ENCODE measurements around the gene IL1R1. TPM values are rescaled to one million over a fixed set of nuclear protein-coding genes. Genes with fewer than 3 reads are reported as not detected.

IL1R1 gene
- total and polyA plus RNA-seq, 8 donors, result 17.5 to 109 (median 51.3) TPM

DNA sequence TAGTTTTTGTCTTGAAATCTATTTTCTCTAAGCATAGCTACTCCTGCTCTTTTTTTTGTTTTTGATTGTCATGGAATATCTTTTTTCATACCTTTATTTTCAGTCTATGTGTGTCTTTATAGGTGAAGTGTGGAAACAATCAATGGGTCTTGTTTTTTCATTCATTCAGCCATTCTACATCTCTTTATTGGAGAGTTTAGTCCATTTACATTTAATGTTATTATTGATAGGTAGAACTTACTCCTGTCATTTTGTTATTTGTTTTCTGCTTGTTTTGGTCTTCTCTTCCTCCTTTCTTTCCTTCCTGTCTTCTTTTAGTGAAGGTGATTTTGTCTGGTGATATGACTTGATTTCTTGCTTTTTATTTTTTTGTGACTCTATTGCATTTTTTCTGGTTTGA is 62.1 kb downstream of the IL1R1 start:
- intact Hi-C loops (cut with DNase I; ENCODE audit: low total_unique reads), result no loop called here

GRCh38 chr2:102206666-102207341 is 64.3 kb downstream of the IL1R1 start:
- Histone ChIP-seq H3K27me3 (no peaks in the 10 kb centered on the region), H3K27ac (peak overlapping the region in 1 of 5 donors; percentile 23), H3K4me3 (no peak overlapping the region), H3K36me3 (no peaks in the 10 kb centered on the region), H3K9me3 (no peaks in the 10 kb centered on the region), H3K4me1 (no peaks in the 10 kb centered on the region)
- intact Hi-C loops (cut with DNase I; ENCODE audit: low total_unique reads), result no loop called here
- WGBS, 5 donors, result 29 to 59% (median 46%) methylated on average over 5 of the region's 5 CpGs
- DNase-seq, result peak in 1 of 2 donors; percentile 92
- TF ChIP-seq POLR2AphosphoS5 (IDR thresholded peaks at IDR 0.05) (peak in 2 of 3 donors; percentile 61 to 73), EP300 (IDR thresholded peaks at IDR 0.05) (no peak)
- TF ChIP-seq, protein P1, sequence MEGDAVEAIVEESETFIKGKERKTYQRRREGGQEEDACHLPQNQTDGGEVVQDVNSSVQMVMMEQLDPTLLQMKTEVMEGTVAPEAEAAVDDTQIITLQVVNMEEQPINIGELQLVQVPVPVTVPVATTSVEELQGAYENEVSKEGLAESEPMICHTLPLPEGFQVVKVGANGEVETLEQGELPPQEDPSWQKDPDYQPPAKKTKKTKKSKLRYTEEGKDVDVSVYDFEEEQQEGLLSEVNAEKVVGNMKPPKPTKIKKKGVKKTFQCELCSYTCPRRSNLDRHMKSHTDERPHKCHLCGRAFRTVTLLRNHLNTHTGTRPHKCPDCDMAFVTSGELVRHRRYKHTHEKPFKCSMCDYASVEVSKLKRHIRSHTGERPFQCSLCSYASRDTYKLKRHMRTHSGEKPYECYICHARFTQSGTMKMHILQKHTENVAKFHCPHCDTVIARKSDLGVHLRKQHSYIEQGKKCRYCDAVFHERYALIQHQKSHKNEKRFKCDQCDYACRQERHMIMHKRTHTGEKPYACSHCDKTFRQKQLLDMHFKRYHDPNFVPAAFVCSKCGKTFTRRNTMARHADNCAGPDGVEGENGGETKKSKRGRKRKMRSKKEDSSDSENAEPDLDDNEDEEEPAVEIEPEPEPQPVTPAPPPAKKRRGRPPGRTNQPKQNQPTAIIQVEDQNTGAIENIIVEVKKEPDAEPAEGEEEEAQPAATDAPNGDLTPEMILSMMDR (IDR thresholded peaks at IDR 0.05), result peak in 1 of 7 experiments; percentile 28

More for the DNA sequence above, 62.1 kb downstream of the IL1R1 start:
- DNase-seq, result no peak
- Histone ChIP-seq H3K9me3 (no peaks in the 10 kb centered on the region), H3K27ac (no peak overlapping the region), H3K36me3 (no peaks in the 10 kb centered on the region), H3K27me3 (no peaks in the 10 kb centered on the region), H3K4me3 (no peak overlapping the region), H3K4me1 (no peaks in the 10 kb centered on the region)
- TF ChIP-seq, protein P1 (IDR thresholded peaks at IDR 0.05), result no peak
- TF ChIP-seq POLR2AphosphoS5 (IDR thresholded peaks at IDR 0.05), result no peak
- no peak for TF ChIP-seq EP300 (IDR thresholded peaks at IDR 0.05)
- no peak for TF ChIP-seq POLR2A (IDR thresholded peaks at IDR 0.05)

- intact Hi-C loops (cut with DNase I; ENCODE audit: low total_unique reads), result no loop called here
- DNase-seq, result no peak
- TF ChIP-seq POLR2A (IDR thresholded peaks at IDR 0.05), result no peak
- TF ChIP-seq EP300 (IDR thresholded peaks at IDR 0.05), result no peak
- no peak for TF ChIP-seq POLR2AphosphoS5 (IDR thresholded peaks at IDR 0.05)
- TF ChIP-seq, protein P1 (IDR thresholded peaks at IDR 0.05), result no peak
- Histone ChIP-seq H3K9me3 (no peaks in the 10 kb centered on the region), H3K36me3 (no peaks in the 10 kb centered on the region), H3K27ac (no peak overlapping the region), H3K27me3 (no peaks in the 10 kb centered on the region), H3K4me3 (no peak overlapping the region), H3K4me1 (no peaks in the 10 kb centered on the region)
These were observed 66.2 kb downstream of the IL1R1 start for GRCh38 chr2:102208774-102209173.

DNA sequence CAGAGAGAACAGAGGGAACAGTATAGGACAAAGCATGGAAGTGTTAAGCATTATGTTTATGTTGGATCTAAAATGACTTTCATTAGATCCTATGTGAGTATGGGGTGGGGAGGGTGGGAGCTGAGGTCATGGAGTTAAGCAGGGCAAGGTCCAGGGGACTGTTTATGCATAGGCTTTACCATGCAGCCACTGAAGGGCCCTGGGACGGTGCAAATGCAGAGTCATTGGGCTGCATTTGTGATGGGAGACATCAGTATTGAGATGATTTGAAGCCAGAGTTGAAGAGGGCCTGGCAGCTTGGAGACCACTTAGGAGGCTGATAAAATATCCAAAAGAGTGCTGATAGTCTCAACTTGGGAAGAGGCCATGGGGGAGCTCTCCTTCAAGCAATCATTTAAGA is 66.9 kb downstream of the IL1R1 start:
- 0 to 100% (median 69%) methylated on average over 1 of the region's 1 CpG for WGBS, 5 donors
- Histone ChIP-seq H3K4me3 (no peak overlapping the region), H3K9me3 (no peaks in the 10 kb centered on the region), H3K27me3 (no peaks in the 10 kb centered on the region), H3K27ac (no peak overlapping the region), H3K4me1 (no peaks in the 10 kb centered on the region), H3K36me3 (no peaks in the 10 kb centered on the region)
- no peak for DNase-seq
- intact Hi-C loops (cut with DNase I; ENCODE audit: low total_unique reads), result no loop called here
- TF ChIP-seq POLR2AphosphoS5 (IDR thresholded peaks at IDR 0.05), result no peak
- TF ChIP-seq, protein P1 (IDR thresholded peaks at IDR 0.05), result no peak

Measured in stomach (tissue), 9 donors.